EL (cell line): Measurements from ENCODE around the gene FAM3C.
"Not testable (repeated sequence)": the region's sequence is repeated elsewhere in the genome, so short reads cannot be mapped to it uniquely, and the experiment has no call there.

Experiments used
- DNase-seq: peaks from one replicate; pipeline ENCODE4 v3.0.0-alpha.2; 2016

Gene FAM3C

DNA sequence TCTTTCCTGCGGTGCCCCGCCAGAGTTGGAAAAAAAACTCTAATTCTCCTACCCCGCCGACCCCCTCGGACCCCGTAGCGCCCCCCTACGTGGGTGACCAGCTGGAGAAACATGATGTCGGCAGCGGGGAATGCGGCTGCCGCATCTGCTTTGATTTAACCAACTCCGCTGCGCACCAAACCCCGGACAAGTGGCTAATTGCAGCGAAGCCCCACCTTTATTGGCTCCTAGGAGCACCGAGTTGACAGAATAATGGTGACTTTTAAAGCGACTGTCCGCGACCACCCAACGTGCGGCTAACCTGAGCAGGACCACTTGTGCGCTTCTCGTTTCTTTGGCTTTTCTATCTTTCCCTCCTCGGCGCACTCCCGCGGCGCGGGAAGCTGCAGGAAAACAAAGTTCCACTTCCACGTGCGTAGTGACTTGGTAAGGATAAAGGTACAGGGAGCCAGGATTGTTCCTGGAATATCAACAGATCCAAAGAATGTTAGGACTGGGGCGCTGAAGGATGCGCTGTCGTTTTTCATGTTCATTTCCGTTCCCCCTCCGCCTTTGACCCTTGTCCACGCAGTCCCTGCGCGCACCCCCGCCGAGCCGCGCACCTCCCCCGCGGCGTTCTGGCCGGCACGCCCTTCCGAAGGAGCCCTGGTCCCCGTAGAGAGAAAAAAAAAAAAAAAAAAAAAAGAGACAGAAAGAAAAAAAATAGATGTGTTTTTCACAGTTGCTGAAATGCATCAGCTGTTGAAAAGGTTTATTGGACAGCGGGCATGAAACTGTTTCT lies 65.9 kb downstream of the FAM3C start:
- peak; percentile 37 for DNase-seq

- DNase-seq: peak; percentile 30
Measured at GRCh38 chr7:121329191-121330052, 66.7 kb downstream of the FAM3C start.

- DNase-seq: peak; percentile 19
Measured at GRCh38 chr7:121328508-121329190, 67.5 kb downstream of the FAM3C start, which contains the start of gene WNT16. Gene WNT16 (plus strand): TSS chr7:121329000. CDS start chr7:121329293, 293 bp downstream.

- DNase-seq: no peak
Measured at GRCh38 chr7:121327671-121328070, 68.4 kb downstream of the FAM3C start.

- DNase-seq: no peak
Measured at GRCh38 chr7:121323515-121324302, 72.4 kb downstream of the FAM3C start.

- DNase-seq: no peak
Measured at GRCh38 chr7:121322460-121322859, 73.6 kb downstream of the FAM3C start.

DNA sequence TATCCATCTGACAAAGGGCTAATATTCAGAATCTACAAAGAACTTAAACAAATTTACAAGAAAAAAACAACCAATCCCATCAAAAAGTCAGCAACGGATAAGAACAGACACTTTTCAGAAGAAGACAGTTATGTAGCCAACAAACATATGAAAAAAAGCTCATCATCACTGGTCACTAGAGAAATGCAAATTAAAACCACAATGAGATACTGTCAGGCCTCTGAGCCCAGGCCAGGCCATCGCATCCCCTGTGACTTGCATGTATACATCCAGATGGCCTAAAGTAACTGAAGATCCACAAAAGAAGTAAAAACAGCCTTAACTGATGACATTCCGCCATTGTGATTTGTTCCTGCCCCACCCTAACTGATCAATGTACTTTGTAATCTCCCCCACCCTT lies 80.9 kb downstream of the FAM3C start:
- DNase-seq: not testable (repeated sequence)

DNA sequence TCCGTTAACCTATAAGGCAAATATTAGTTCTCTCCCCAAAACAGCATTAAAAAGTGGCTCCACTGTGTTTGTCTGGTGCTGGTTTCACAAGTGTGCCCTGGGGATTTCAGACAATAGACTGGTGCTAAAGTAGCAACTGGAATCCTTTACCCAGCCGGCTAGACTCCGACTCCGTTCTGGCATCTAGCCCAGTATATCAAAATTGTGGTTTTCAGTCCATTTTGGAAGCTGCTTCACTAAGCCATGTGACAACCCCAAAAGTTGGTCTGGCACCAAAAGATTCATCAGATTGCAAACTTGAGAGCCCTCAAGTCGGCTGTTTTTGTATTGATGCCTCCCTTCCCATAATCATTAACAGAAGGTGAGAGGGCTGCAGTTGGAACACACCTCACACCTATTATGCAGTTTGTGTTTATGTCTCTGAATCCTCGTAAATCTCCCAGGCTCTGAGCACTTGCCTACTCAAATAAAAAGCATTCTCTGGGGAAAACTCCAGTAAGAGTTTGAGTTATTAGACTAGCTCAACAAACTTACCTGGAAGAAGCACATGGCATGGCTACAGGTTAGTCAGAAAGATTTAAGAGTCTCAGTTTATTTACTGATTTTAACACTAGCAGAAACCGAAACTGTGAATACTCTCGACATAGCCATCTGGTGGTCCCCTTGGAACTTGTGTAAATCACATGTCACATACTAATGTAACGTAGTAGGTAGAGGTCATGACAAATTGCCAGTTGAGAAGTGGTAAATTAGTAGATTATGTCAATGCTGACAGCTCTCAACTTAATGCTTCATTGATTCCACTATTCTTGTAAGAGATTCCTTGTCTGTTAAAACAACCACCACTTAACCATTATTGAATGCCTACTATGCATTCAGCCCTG lies 82.1 kb downstream of the FAM3C start:
- DNase-seq: no peak

GRCh38 chr7:121313220-121313792 lies 82.8 kb downstream of the FAM3C start:
- peak; percentile 53 for DNase-seq

DNA sequence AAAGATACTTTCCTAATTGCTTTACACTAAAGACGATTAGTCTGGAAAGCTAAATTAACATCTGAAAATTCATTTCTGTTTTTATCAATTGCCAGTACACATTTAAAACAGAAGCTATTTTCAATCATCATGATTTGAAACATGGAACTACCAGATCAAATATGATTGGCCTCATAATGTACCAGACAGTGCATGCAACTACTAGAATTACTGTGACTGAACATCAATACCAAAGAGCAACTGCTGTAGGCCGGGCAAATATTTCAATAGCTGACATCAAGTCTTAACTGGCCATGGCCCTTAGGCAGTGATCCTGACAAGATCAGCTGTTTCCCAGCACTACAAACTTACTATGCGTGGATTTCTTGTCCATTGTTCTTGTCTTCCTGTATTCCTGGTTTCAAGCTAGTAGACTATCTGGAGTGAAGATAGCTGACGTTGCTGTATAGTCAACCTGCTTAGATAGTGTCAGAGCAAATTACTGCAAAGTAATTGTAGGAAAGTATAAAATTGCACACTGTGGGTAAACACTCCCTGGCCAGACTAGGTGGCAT lies 89.0 kb downstream of the FAM3C start:
- DNase-seq: no peak

- DNase-seq: no peak
Measured at GRCh38 chr7:121306565-121306964, 89.5 kb downstream of the FAM3C start.

DNA sequence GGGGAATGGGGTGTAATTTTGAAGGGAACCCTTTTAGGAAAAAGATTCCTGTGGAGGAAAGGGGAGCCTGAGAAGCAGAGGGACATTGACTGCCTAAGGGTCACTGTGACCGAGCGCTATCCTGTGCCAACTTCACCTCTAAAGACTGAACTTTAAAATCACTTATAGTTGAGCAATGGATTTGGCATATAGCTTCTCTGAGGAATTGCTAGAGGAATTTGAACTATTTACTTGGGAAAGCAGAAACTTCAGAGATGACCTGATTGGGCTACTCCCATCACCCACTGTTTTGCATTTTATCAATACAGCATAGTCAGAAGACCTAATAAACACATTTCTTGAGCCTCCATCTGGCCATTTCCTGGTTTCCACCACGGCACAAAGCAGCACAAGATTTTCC lies 91.0 kb downstream of the FAM3C start:
- DNase-seq: peak; percentile 67

DNA sequence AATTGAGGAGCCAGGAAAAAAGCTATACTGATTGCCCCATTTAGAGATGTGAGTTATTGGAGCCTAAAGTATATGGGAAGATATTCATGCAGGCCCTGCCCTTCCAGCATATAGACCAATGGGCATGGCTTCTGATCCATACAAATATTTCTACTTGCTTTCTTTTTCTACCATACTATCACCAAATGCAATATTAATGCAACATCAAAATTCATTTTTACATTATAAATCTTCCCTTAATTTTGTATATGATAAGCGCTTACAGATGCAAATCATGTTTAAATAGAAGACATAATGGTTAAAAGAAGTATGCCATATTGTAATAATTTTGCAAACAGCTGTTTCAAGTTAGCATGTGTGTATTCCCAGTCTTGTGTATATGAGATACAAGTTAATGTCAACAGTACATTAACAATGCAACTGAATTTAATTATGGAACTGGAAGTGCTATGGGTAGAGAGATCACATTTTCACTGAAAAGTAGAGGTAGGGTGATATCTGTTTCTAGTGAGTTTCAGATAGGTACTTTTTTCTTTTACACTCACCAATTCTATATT lies 91.9 kb downstream of the FAM3C start:
- DNase-seq: no peak

DNA sequence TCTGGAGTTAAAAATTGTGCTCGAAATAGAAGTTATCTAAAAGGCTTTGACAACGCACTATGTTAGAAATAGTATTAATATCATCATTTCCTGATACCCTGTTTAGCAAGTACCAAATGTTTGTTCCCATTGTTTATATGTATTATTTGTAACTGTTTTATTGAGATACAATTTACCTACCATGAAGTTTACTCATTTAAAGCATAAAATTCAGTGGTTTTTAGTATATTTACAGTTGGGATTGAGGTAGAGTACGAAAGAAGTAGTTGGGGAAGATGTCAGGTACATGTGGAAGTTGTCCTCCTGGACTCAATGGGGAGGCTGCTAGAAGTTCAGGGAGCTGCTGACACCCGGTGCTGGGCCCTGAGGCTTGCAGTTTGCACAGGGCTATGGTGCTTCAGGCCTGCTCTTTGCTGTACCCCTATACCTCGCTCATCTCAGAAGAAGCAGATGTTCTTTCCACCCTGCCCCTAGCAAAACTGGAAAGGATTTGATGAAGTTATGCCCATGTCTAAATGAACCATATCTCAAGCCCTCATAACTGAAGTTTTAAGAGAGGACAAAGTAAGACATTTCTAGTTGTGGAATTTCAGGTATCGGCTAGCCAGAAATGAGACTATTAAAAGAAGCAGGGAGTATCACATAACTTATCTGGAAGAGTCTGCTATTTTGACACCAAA lies 92.5 kb downstream of the FAM3C start:
- no peak for DNase-seq

GRCh38 chr7:121302214-121302745 lies 93.8 kb downstream of the FAM3C start:
- peak; percentile 93 for DNase-seq

GRCh38 chr7:121301446-121302213 lies 94.5 kb downstream of the FAM3C start:
- peak; percentile 38 for DNase-seq

- DNase-seq: no peak
Measured at GRCh38 chr7:121300685-121301420, 95.3 kb downstream of the FAM3C start.
